WTC11 (cell line): ENCODE results near the gene DTD1. TPM values are rescaled to one million over a fixed set of nuclear protein-coding genes. Genes with fewer than 3 reads are reported as not detected.

Source experiments
- ATAC-seq: fragments of 200-7000 bp; cut with Tn5 transposase; 2 replicates; pipeline ENCODE4 v1.10.0; 2021; ENCODE audit warnings: mild to moderate bottlenecking, moderate library complexity
- CTCF ChIA-PET: fragments of 300-600 bp; sonication (Branson Sonifier 250); formaldehyde crosslinking; loops from one replicate; lab custom pipeline; 2021; ENCODE audit warnings: antibody characterized with exemption; lab: Charles Lee
- POLR2A ChIA-PET: fragments of 350-600 bp; sonication (Branson Sonifier 250); formaldehyde crosslinking; loops from one replicate; lab custom pipeline; 2021; ENCODE audit warnings: antibody characterized with exemption; lab: Charles Lee
- DNase-seq: peaks from one replicate; pipeline ENCODE4 v3.0.0; 2021; ENCODE audit warnings: low spot score
- H3K27ac Mint-ChIP-seq: 2 replicates; pipeline ENCODE4 v1.8.0; 2021; ENCODE audit warnings: mixed read lengths
- H3K27me3 Mint-ChIP-seq: 2 replicates; pipeline ENCODE4 v1.8.0; 2021; ENCODE audit warnings: low read depth, mild to moderate bottlenecking, moderate library complexity, mixed read lengths
- H3K36me3 Mint-ChIP-seq: 2 replicates; pipeline ENCODE4 v1.8.0; 2021; ENCODE audit warnings: mixed read lengths
- H3K4me1 Mint-ChIP-seq: 2 replicates; pipeline ENCODE4 v1.8.0; 2022; ENCODE audit warnings: mixed read lengths
- H3K4me3 Mint-ChIP-seq: 2 replicates; pipeline ENCODE4 v1.8.0; 2021; ENCODE audit warnings: mild to moderate bottlenecking, moderate library complexity, mixed read lengths
- H3K9me3 Mint-ChIP-seq: 2 replicates; pipeline ENCODE4 v1.8.0; 2021; ENCODE audit warnings: mixed read lengths
- ARID4B ChIP-seq: sonication (generic); formaldehyde crosslinking; IDR thresholded peaks from 2 replicates; pipeline ENCODE4 v1.8.0; 2023; ENCODE audit warnings: missing genetic modification reagents, mild to moderate bottlenecking, borderline replicate concordance
- ATF1 ChIP-seq: sonication (generic); formaldehyde crosslinking; IDR thresholded peaks from 2 replicates; pipeline ENCODE4 v1.8.1; 2023; ENCODE audit warnings: mild to moderate bottlenecking, moderate library complexity, missing genetic modification reagents
- ATF3 ChIP-seq: sonication (generic); formaldehyde crosslinking; conservative IDR thresholded peaks from 2 replicates; pipeline ENCODE4 v1.8.1; 2022; ENCODE audit warnings: mild to moderate bottlenecking, missing genetic modification reagents
- CDX4 ChIP-seq: fragments of 250-450 bp; sonication (Bioruptor Pico); IDR thresholded peaks from 2 replicates; pipeline ENCODE4 v1.9.0; 2021; ENCODE audit warnings: moderate library complexity, mild to moderate bottlenecking, inconsistent platforms, borderline replicate concordance
- CREM ChIP-seq: sonication (generic); formaldehyde crosslinking; IDR thresholded peaks from 2 replicates; pipeline ENCODE4 v1.8.1; 2022; ENCODE audit warnings: mild to moderate bottlenecking, missing genetic modification reagents, moderate library complexity
- ESRRA ChIP-seq: sonication (generic); formaldehyde crosslinking; IDR thresholded peaks from 2 replicates; pipeline ENCODE4 v1.8.1; 2022; ENCODE audit warnings: mild to moderate bottlenecking, missing genetic modification reagents, borderline replicate concordance
- FOXJ3 ChIP-seq: sonication (generic); formaldehyde crosslinking; IDR thresholded peaks from 2 replicates; pipeline ENCODE4 v1.9.0; 2021; ENCODE audit warnings: missing genetic modification reagents, mild to moderate bottlenecking, borderline replicate concordance
- FOXK1 ChIP-seq: sonication (generic); formaldehyde crosslinking; IDR thresholded peaks from 2 replicates; pipeline ENCODE4 v1.8.0; 2022; ENCODE audit warnings: mild to moderate bottlenecking, moderate library complexity, missing genetic modification reagents
- IRF2 ChIP-seq: sonication (generic); formaldehyde crosslinking; IDR thresholded peaks from 2 replicates; pipeline ENCODE4 v1.8.0; 2022; ENCODE audit warnings: low read depth, missing genetic modification reagents, borderline replicate concordance
- MLX ChIP-seq: sonication (generic); formaldehyde crosslinking; IDR thresholded peaks from 2 replicates; pipeline ENCODE4 v1.8.1; 2023; ENCODE audit warnings: mild to moderate bottlenecking, missing genetic modification reagents, moderate library complexity
- NFATC4 ChIP-seq: fragments of 250-450 bp; sonication (Bioruptor Pico); IDR thresholded peaks from 2 replicates; pipeline ENCODE4 v1.9.0; 2021; ENCODE audit warnings: mild to moderate bottlenecking
- NR1H2 ChIP-seq: sonication (generic); formaldehyde crosslinking; IDR thresholded peaks from 2 replicates; pipeline ENCODE4 v1.9.0; 2021; ENCODE audit warnings: mild to moderate bottlenecking, moderate library complexity, missing genetic modification reagents
- PRDM15 ChIP-seq: sonication (generic); formaldehyde crosslinking; IDR thresholded peaks from 2 replicates; pipeline ENCODE4 v1.8.0; 2022; ENCODE audit warnings: missing genetic modification reagents
- PRRX2 ChIP-seq: fragments of 250-450 bp; sonication (Bioruptor Pico); IDR thresholded peaks from 2 replicates; pipeline ENCODE4 v1.8.0; 2021; ENCODE audit warnings: mild to moderate bottlenecking
- SMAD3 ChIP-seq: sonication (generic); formaldehyde crosslinking; IDR thresholded peaks from 2 replicates; pipeline ENCODE4 v1.8.0; 2022; ENCODE audit warnings: missing genetic modification reagents, mild to moderate bottlenecking, borderline replicate concordance
- SMAD4 ChIP-seq: sonication (generic); formaldehyde crosslinking; IDR thresholded peaks from 2 replicates; pipeline ENCODE4 v1.8.0; 2022; ENCODE audit warnings: mild to moderate bottlenecking, missing genetic modification reagents
- TP53 ChIP-seq: sonication (generic); formaldehyde crosslinking; IDR thresholded peaks from 2 replicates; pipeline ENCODE4 v1.8.1; 2023; ENCODE audit warnings: mild to moderate bottlenecking, missing genetic modification reagents
- ZNF138 ChIP-seq: sonication (generic); formaldehyde crosslinking; conservative IDR thresholded peaks from 2 replicates; pipeline ENCODE4 v1.8.1; 2022; ENCODE audit warnings: mild to moderate bottlenecking, moderate library complexity, missing genetic modification reagents
- ZNF396 ChIP-seq: fragments of 250-450 bp; sonication (Bioruptor Pico); IDR thresholded peaks from 2 replicates; pipeline ENCODE4 v1.8.0; 2021; ENCODE audit warnings: mild to moderate bottlenecking, moderate library complexity, borderline replicate concordance
- ZNF671 ChIP-seq: fragments of 250-450 bp; sonication (Bioruptor Pico); IDR thresholded peaks from 2 replicates; pipeline ENCODE4 v1.8.0; 2021; ENCODE audit warnings: mild to moderate bottlenecking
- total RNA-seq: library from RNA; stranded (reverse); gene quantifications from 3 replicates; pipeline ENCODE4 v1.2.3, GENCODE V29; 2021

DTD1 gene
- total RNA-seq, 1 experiment from 2014 or later = 71.1 TPM

- peaks cover 21% of the 10 kb centered on the region for H3K9me3 Mint-ChIP-seq
- no peaks in the 10 kb centered on the region for H3K27me3 Mint-ChIP-seq
- peaks cover 13% of the 10 kb centered on the region for H3K36me3 Mint-ChIP-seq
- TF ChIP-seq MLX (CRISPR knock-in tag) (no peak), ZNF138 (CRISPR knock-in tag) (no peak), SMAD3 (CRISPR knock-in tag) (no peak), NFATC4 (CRISPR knock-in tag) (no peak), FOXJ3 (CRISPR knock-in tag) (no peak), ATF1 (CRISPR knock-in tag) (no peak), CDX4 (CRISPR knock-in tag) (no peak), FOXK1 (CRISPR knock-in tag) (no peak), CREM (no peak), NR1H2 (no peak), IRF2 (CRISPR knock-in tag) (no peak), ZNF396 (CRISPR knock-in tag) (no peak), PRDM15 (CRISPR knock-in tag) (no peak), ARID4B (CRISPR knock-in tag) (no peak), SMAD4 (CRISPR knock-in tag) (no peak), TP53 (CRISPR knock-in tag) (no peak), ESRRA (CRISPR knock-in tag) (no peak), PRRX2 (CRISPR knock-in tag) (no peak), ATF3 (no peak), ZNF671 (CRISPR knock-in tag) (no peak)
- ChIA-PET CTCF (no interaction called here), POLR2A (no interaction called here)
- H3K27ac Mint-ChIP-seq = no peak overlapping the region
- no peak for DNase-seq
- no peak overlapping the region for H3K4me3 Mint-ChIP-seq
- no peak for ATAC-seq
- H3K4me1 Mint-ChIP-seq = no peaks in the 10 kb centered on the region
Measured at GRCh38 chr20:18719426-18719825, 131.6 kb downstream of the DTD1 start.
